ENCODE measurements around the gene MAPK14. TPM values are rescaled to one million over a fixed set of nuclear protein-coding genes. Genes with fewer than 3 reads are reported as not detected.

Gene MAPK14
- total and polyA plus RNA-seq, 10 of the 15 experiments (the other 5 are each of a cell fraction or from before 2014, with no cell fraction given), result 12.5 to 59.5 (median 43.0) TPM

GRCh38 chr6:36072681-36073080 lies 45.1 kb downstream of the MAPK14 start:
- no peak overlapping the region for H2AFZ ChIP-seq (ENCODE audit: control insufficient read depth, low read depth, low read length)
- intact Hi-C loops (cut with micrococcal nuclease; ENCODE audit: unreplicated experiment) (no loop called here), in situ Hi-C loops (cut with MboI) (no loop called here)
- POLR2A ChIA-PET, result interaction anchor here (1.4 kb wide), 1 partner anchor 14 kb away, joined by 4 read pairs; no protein-coding TSS in a partner anchor
- SMC1A ChIA-PET (ENCODE audit: uncharacterized antibody, unreplicated experiment), result interaction anchor here (1.8 kb wide), 1 partner anchor 35 kb away, joined by 4 read pairs; no protein-coding TSS in a partner anchor
- RAD21 ChIA-PET (ENCODE audit: unreplicated experiment), result no interaction called here
- CTCF ChIA-PET, result interaction anchor here (1.0 to 3.1 kb wide), 3 partner anchors 21 to 46 kb away, joined by 3 to 24 read pairs (median 8); no protein-coding TSS in a partner anchor
- H3K9me3 ChIP-seq (replicated peaks; ENCODE audit: control insufficient read depth, insufficient read depth, low read length), result no peaks in the 10 kb centered on the region
- FAIRE-seq (no peak), DNase-seq (ENCODE audit: low read depth, low spot score) (no peak), ATAC-seq (no peak)
- no peaks in the 10 kb centered on the region for H3K4me1 ChIP-seq (ENCODE audit: control insufficient read depth, insufficient read depth, low read length)
- H3K27ac ChIP-seq (ENCODE audit: control insufficient read depth, insufficient read depth), result no peak overlapping the region
- peaks cover 0 to 2% of the 10 kb centered on the region in 2 experiments; a peak in 2 of 4 replicates for H3K36me3 ChIP-seq (ENCODE audit: control insufficient read depth in 2 of 2, insufficient read depth in 2 of 2, low read length in 1 of 2)
- no peak overlapping the region for H3K4me2 ChIP-seq (ENCODE audit: control insufficient read depth, insufficient read depth)
- H4K20me1 ChIP-seq (ENCODE audit: control insufficient read depth, insufficient read depth), result no peaks in the 10 kb centered on the region
- 100% methylated on average over 4 of the region's 4 CpGs for WGBS (ENCODE audit: insufficient coverage, insufficient replicate concordance, low lambda C conversion rate, missing lambda C conversion rate)
- no peak overlapping the region for H3K9ac ChIP-seq (ENCODE audit: control insufficient read depth, insufficient read depth, low read length)
- BruUV-seq (replicated peaks), result no TSS peak
- no peak overlapping the region for H3K4me3 ChIP-seq
- H3K79me2 ChIP-seq (ENCODE audit: control insufficient read depth, insufficient read depth, low read length), result peaks cover 5% of the 10 kb centered on the region
- no peaks in the 10 kb centered on the region for H3K27me3 ChIP-seq (replicated peaks in 1 of 2; ENCODE audit: control insufficient read depth in 2 of 2, insufficient read depth in 2 of 2, low read length in 1 of 2)
- TF ChIP-seq CBX3 (IDR thresholded peaks at IDR 0.05; ENCODE audit: borderline replicate concordance, low read depth) (no peak), E4F1 (IDR thresholded peaks at IDR 0.05; ENCODE audit: borderline replicate concordance, partially characterized antibody) (no peak), USF1 (IDR thresholded peaks at IDR 0.05; ENCODE audit: borderline replicate concordance, extremely low read length, insufficient read depth, low read depth, low read length) (no peak), REST (IDR thresholded peaks at IDR 0.05; ENCODE audit: low read depth, low read length) (no peak), YBX1 (IDR thresholded peaks at IDR 0.05) (no peak), POU2F2 (IDR thresholded peaks at IDR 0.05; ENCODE audit: borderline replicate concordance, low read depth, low read length) (no peak), ZBED1 (IDR thresholded peaks at IDR 0.05; ENCODE audit: borderline replicate concordance) (no peak), NBN (IDR thresholded peaks at IDR 0.05) (no peak), TCF3 (IDR thresholded peaks at IDR 0.05; ENCODE audit: borderline replicate concordance, insufficient read depth, low read depth, low read length) (no peak), SUPT20H (IDR thresholded peaks at IDR 0.05; ENCODE audit: borderline replicate concordance, control insufficient read depth, low read depth, low read length) (no peak), CBX5 (IDR thresholded peaks at IDR 0.05; ENCODE audit: low read depth) (no peak), SMAD5 (IDR thresholded peaks at IDR 0.05; ENCODE audit: low read depth) (no peak), HSF1 (IDR thresholded peaks at IDR 0.05; ENCODE audit: low read depth, low read length) (no peak), BHLHE40 (IDR thresholded peaks at IDR 0.05; ENCODE audit: borderline replicate concordance in 1 of 2, low read depth in 2 of 2, low read length in 1 of 2) (no peak), MYB (IDR thresholded peaks at IDR 0.05; ENCODE audit: borderline replicate concordance, low read depth, low read length) (no peak)
